AG09319 (cell line): ENCODE results near the gene GNAT1.

Experiments used
- DNase-seq: peaks from one replicate; pipeline ENCODE4 v3.0.0-alpha.2; 2010; ENCODE audit warnings: low read depth; ENCODE audit errors: extremely low read depth
- TF ChIP-seq, protein P1 (sequence below): IDR thresholded peaks from 2 replicates; pipeline ENCODE4 v1.5.1; 2011; ENCODE audit warnings: low read depth, mild to moderate bottlenecking, inconsistent platforms, low read length, moderate library complexity

The GNAT1 gene

DNA sequence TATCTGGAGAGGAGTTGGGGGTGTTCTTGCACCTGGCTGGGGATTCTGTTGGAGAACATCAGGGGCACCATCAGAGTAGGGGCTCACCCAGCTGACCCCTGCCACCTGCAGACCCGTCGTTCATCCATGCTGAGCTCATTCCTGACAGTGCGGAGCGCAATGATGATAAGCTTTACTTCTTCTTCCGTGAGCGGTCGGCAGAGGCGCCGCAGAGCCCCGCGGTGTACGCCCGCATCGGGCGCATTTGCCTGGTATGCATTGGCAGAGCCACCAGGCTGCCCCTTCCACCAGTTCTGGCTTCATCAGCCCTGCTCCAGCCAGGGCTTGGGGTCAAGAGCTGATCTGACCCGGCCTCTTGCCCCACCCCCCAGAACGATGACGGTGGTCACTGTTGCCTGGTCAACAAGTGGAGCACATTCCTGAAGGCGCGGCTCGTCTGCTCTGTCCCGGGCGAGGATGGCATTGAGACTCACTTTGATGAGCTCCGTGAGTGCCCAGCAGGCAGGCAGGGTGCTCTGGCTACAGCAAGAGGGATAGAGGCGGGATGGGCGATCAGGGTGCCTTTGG is 8.8 kb upstream of the GNAT1 start:
- TF ChIP-seq, protein P1, sequence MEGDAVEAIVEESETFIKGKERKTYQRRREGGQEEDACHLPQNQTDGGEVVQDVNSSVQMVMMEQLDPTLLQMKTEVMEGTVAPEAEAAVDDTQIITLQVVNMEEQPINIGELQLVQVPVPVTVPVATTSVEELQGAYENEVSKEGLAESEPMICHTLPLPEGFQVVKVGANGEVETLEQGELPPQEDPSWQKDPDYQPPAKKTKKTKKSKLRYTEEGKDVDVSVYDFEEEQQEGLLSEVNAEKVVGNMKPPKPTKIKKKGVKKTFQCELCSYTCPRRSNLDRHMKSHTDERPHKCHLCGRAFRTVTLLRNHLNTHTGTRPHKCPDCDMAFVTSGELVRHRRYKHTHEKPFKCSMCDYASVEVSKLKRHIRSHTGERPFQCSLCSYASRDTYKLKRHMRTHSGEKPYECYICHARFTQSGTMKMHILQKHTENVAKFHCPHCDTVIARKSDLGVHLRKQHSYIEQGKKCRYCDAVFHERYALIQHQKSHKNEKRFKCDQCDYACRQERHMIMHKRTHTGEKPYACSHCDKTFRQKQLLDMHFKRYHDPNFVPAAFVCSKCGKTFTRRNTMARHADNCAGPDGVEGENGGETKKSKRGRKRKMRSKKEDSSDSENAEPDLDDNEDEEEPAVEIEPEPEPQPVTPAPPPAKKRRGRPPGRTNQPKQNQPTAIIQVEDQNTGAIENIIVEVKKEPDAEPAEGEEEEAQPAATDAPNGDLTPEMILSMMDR, result no peak
- no peak for DNase-seq

GRCh38 chr3:50183755-50184154 is 7.7 kb upstream of the GNAT1 start:
- DNase-seq, result no peak

DNA sequence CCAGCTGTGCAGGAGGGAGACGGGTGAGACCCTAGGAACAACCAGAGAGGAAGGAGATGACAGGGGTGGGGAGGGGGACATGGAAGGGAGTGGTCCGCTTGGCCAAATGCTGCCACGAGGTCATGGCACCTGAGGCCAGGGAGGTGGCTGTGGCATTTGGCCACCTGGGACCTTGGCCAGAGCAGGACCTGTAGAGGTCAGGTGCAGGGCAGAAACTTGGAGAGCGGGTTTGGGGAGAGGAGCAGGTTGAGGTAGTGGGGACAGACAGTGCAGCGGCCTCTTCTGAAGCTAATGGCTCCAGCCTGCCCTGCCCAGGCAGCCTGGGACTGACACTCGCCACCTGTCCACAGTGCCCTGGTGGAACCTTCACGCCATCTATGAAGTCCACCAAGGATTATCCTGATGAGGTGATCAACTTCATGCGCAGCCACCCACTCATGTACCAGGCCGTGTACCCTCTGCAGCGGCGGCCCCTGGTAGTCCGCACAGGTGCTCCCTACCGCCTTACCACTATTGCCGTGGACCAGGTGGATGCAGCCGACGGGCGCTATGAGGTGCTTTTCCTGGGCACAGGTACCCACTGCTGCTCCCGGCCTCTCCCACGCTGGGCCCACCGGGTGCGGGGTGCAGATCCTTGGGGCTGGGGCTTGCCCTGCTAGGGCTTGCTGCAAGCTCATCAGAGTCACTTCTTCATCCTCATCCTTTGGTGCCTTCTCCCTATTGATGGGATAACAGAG is 7.0 kb upstream of the GNAT1 start:
- TF ChIP-seq, protein P1, result no peak
- DNase-seq, result no peak

More at GRCh38 chr3:50183755-50184154, 7.7 kb upstream of the GNAT1 start:
- TF ChIP-seq, protein P1, result no peak

GRCh38 chr3:50185230-50185629 is 6.2 kb upstream of the GNAT1 start:
- TF ChIP-seq, protein P1, result no peak

GRCh38 chr3:50186096-50186495 is 5.3 kb upstream of the GNAT1 start:
- TF ChIP-seq, protein P1, result no peak
- DNase-seq, result no peak

More at GRCh38 chr3:50185230-50185629, 6.2 kb upstream of the GNAT1 start:
- DNase-seq, result no peak

- TF ChIP-seq, protein P1, result no peak
- no peak for DNase-seq
Measured at GRCh38 chr3:50187750-50188149, 3.7 kb upstream of the GNAT1 start.

GRCh38 chr3:50189274-50189673 is 2.1 kb upstream of the GNAT1 start:
- peak; percentile 66 for DNase-seq
- TF ChIP-seq, protein P1, result peak; percentile 96
